Activated CD4-positive, alpha-beta T cell treated with anti-CD3 and anti-CD28 coated beads, Interleukin-2, amount 50 U/mL, for 4 hours (primary cell): Measurements from ENCODE around the gene WTIP.
A peak's percentile ranks its signal among the peaks of the same experiment; 100 is the strongest.

Experiments
- DNase-seq, 2 experiments: peaks; one replicate each; pipeline ENCODE4 v3.0.0-alpha.2; 2020

The WTIP gene

DNA sequence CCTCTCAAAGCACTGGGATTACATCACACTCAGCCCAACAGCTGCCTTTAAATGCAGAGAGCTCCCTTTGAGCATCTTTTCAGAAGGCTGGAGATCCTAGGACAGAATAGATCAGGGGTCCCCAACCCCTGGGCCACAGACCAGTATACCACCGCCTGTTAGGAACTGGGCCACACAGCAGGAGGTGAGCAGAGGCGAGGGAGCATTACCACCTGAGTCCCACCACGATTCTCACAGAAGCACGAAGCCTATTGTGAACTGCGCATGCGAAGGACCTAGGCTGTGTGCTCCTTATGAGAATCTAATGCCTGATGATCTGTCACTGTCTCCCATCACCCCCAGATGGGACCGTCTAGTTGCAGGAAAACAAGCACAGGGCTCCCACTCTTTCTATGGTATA, 2.2 kb upstream of the WTIP start:
- no peak for DNase-seq

DNA sequence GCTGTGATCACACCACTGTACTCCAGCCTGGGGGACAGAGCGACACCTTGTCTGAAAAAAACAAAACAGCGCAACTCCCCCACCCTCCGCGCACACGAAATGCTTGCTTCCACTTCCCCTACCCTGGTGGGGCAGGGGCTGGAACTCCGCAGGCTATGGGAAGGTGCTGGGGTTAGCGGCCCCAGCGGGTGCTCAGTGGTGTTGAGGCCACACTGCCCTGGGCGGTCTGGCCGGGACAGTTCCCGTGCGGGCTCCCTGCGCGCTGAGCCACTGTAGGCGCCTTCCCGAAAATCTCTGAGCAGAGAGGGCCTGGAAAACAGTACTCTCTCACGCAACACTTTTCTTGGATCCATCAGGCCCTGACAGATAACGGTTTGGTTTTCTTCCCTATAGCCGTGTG, 1.1 kb upstream of the WTIP start:
- no peak for DNase-seq

DNA sequence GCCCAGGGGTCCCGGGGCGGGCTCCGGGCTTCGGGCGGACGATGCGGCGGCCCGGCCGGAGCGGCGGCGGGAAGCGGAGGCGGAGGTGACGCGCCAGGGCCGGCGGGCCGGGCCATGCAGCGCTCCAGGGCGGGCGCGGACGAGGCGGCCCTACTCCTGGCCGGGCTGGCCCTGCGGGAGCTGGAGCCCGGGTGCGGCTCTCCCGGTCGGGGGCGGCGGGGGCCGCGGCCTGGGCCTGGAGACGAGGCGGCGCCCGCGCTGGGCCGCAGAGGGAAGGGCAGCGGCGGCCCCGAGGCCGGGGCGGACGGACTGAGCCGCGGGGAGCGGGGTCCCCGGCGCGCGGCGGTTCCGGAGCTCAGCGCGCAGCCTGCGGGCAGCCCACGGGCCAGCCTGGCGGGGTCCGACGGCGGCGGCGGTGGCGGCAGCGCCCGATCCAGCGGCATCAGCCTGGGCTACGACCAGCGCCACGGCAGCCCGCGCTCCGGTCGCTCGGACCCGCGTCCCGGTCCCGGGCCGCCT, 362 bp downstream of the WTIP start:
- no peak for DNase-seq

DNA sequence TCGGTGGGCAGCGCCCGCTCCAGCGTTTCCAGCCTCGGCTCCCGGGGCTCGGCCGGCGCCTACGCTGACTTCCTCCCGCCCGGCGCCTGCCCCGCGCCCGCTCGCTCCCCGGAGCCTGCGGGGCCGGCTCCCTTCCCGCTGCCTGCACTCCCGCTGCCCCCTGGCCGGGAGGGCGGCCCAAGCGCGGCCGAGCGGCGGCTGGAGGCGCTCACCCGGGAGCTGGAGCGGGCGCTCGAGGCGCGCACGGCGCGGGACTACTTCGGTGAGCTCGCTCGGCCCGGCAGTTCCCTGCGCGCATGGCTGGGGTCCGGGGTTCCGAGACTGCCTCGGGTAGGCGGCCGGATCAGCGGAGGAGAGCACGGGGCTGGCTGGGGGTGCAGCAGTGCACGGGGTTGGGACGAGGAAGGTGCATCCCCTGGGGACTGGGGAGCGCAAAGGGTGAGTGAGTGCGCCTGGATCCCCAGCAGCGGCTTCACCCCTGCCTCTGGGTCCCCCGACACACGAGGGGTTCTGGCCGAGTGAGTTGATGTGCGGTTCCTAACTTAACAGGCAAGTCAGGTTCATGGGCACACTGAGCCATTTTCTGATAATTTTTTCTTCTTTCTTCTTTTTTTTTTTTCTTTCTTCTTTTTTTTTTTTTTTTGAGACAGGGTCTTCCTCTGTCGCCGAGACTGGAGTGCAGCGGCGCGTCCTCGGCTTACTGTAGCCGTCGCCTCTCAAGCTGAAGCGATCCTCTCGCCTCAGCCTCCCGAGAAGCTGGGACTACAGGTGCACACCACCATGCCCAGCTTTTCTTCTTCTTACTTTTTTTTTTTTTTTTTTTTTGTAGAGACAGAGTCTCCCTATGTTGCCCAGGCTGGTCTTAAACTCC, 1.1 kb downstream of the WTIP start:
- DNase-seq: no peak

DNA sequence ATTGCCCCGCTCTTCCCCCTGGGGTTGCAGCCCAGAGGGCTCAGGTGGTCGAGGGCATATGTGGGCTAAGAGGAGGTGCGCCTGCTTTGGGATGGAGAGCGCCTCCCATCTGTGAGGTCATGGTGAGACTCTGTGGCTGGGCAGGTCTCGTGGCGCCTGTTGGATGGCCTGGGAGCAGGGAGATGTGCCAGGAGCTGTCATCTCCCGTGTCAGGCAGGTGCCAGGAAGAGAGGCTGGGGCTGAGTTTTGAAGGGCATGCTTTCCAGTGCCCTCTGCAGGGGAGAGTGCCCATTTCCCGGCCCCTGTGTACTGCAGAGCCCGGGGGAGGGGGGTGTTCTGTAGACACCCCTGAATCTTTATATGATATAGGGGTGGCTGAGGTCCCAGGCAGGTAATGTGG, 2.8 kb downstream of the WTIP start:
- DNase-seq: no peak

DNA sequence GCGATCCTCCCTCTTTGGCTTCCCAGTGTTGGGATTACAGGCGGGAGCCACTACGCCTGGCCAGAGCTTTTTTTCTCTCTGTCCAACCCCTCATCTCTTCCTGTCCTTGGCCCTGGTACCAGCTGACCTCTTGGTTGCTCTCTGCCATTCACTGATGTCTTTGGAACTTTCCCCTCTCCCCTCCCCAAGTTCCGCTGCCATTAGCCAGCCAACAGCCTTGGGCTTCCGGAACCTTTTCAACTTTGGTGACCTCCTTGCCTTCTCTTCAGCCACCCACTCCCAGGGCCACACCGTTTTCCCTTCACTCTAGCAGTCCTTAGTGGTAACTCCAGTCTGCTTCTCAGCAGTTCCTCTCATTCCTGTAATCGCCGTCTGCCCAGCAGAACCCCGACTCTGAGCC, 4.3 kb downstream of the WTIP start:
- no peak for DNase-seq

DNA sequence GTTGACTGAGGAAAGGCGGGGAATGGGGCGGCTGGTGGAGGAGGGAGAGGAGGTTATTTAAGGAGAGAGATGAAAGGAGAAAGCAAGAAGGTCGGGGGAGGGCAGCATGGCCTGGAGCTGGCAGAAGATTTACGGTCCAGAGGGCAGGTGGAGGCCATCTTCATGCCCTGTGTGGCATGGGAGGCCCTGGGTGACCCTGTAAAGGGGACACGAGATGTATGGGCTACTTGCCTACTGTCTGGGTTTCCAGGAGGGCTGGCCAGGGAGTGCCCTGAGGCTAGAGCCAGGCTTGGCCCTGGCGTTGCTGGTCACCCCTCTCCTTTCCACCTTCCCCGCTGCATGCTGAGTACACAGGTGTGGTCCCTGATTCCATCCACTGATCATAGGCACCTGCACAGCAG, 6.1 kb downstream of the WTIP start:
- DNase-seq: no peak

DNA sequence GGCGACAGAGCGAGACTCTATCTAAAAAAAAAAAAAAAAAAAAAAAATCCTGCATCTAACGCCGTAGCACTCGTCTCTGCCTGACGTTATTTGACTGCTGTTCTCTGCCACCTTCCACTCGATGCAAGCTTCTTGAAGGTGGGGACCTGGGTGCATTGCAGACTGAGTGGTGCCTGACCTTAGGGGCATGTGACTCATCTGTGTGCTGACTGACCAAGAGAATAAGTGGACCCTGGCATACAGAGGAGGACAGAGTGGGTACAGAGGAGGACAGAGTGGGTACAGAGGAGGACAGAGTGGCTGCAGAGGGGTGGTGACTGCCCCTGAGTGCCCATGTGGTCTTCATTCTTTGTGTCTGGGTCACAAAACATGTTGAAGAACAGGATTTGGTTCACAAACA, 7.6 kb downstream of the WTIP start:
- DNase-seq: no peak

DNA sequence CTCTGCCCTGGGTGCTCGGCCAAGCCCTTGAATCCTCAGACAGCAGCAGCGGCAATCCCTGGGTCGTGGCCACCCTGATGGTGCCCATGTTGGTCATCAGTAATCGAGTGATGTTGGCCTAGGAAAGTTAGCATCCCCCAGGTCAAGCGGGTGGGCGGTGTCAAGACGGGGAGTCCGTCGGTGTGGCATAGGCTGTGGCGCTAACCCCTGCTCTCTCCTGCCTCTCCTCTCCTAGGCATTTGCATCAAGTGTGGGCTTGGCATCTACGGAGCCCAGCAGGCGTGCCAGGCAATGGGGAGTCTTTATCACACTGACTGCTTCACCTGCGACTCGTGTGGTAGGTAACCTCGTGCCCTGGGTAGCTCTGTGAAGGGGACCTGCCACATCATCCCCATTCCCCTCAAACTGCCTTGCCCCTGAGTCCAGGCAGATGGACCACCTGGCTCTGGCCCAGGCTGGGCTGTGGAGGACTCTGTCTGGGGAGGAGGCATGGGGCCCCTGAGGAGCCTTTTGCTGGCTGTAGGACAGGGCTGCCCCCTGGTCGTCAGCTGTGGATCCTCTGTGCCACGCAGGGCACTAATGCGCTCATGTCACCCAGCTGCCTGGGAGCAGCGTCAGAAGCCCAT, 8.7 kb downstream of the WTIP start:
- no peak for DNase-seq

DNA sequence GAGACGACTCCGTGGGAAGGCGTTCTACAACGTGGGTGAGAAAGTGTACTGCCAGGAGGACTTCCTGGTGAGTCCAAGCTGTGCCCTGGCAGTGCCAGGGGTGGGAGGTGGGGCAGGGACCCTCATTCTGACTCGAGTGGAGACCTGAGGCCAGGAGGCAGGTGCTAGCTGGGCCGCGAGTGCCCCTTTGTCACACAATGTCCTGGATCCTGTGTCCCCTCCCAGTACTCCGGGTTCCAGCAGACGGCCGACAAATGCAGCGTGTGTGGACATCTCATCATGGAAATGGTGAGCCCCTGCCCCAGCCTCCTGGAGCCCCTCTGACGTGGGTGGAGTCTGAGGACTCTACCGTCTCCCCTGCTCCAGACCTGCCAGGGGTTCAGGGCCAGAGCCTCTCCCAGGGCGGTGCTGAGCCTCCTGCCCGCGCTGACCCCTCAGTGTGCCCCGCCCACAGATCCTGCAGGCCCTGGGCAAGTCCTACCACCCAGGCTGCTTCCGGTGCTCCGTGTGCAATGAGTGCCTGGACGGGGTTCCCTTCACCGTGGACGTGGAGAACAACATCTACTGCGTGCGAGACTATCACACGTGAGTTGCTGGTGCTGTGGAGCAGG, 11.6 kb downstream of the WTIP start:
- DNase-seq: no peak

DNA sequence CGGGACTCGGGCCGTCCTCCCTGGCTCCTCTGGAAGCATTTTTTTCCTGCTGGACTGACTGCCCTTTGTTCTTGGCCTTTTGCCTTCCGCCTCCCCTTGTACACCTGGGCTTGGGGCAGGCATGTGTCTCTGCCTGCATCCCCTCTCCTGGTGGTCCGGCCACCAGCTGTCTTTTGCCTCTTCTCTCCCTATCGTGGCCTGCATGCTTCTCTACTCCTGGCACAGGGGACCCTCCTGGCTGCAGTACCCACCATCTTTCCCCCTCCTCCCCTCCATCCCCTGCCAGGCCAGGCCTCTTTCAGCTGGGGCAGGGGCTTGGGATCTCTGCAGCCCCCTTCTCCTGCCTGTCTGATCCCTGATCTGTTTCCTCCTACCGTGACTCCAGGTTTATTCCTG, 12.1 kb downstream of the WTIP start:
- DNase-seq: no peak

DNA sequence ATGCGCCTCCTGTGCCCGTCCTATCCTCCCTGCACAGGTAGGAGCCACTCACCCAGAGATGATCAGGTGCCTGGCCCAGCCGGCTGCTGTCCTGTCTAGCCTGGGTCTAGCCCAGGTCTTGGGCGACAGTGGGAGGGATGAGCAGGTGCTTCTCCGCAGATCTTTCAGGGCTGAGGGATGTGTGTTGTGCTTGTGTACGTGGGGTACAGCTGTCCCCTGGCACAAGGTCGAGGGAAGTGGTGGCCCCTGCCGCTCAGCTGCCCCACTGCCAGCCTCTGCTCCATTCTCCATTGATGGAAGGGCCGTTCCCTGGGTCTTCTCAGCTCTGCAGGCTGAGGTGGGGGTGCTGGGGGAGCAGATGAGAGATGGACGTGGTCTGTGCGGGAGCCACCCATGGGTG, 13.0 kb downstream of the WTIP start:
- no peak for DNase-seq

DNA sequence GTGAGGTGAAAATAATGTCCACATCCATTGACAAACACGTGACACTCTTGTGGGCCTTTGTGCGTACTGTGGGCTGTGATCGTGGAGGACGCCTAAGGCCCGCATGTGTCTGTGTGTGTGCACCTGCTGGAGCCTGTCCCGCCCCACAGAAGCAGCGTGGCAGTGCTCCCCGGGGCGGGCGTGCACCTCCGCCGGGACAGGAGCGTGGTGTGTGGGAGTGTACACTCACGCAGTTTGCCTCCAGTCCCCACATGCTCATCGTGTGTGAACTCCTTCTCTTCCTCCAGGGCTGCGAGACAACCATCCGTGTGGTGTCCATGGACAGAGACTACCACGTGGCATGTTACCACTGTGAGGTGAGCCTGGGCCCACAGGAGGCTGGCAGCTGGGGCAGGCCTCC, 13.9 kb downstream of the WTIP start:
- DNase-seq: no peak

DNA sequence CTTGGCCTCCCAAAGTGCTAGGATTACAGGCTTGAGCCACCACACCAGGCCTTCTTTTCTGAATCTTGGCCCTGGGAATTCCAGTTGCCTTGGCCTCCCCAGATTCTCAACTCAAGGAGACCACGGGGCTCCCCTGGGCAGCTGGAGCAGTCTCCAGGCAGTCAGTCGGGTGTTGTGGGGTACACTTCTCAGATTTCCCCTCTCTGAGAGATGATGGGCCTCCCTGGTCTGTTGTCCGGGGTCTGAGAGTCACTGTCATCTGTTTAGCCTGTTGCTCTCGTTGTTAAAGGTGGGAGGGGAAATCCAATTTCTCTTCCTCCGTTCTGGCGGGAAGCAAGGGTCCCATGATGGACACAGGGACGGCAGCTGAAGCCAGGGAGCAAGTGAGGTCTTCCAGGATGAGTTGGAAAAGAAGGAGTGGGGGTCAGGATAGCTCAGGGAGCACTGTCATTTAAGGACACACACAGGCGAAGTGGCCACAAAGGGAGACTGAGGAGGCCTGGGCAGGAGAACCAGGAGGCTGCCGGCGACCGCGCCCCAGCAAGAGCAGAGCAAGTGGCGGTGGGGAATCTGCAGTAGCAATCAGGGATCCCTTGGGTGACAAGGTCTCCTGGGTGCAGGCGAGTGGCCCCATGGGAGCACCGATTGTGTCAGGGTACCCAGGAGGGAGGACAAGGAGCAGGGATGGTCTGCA, 15.7 kb downstream of the WTIP start:
- DNase-seq: no peak

DNA sequence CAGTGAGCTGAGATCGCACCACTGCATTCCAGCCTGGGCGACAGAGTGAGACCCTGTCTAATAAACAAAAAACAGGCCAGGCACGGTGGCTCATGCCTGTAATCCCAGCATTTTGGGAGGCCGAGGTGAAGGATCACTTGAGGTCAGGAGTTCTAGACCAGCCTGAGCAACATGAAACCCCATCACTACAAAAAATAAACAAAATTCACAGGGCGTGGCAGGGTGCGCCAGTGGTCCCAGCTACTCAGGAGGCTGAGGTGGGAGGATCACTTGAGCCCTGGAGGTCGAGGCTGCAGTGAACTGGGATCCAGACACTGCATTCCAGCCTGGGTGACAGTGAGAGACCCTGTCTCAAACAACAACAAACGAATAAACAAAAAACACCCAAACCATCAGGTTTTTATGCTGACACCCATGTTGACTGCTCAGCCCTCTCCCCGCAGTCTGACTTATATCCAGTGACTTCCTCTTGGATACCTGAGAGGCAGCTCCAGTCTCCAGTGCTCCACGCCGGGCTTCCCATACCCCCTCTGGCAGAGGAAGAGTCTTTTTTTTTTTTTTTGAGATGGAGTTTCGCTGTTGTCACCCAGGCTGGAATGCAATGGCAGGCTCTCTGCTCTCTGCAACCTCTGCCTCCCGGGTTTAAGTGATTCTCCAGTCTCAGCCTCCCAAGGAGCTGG, 17.7 kb downstream of the WTIP start:
- DNase-seq: no peak

DNA sequence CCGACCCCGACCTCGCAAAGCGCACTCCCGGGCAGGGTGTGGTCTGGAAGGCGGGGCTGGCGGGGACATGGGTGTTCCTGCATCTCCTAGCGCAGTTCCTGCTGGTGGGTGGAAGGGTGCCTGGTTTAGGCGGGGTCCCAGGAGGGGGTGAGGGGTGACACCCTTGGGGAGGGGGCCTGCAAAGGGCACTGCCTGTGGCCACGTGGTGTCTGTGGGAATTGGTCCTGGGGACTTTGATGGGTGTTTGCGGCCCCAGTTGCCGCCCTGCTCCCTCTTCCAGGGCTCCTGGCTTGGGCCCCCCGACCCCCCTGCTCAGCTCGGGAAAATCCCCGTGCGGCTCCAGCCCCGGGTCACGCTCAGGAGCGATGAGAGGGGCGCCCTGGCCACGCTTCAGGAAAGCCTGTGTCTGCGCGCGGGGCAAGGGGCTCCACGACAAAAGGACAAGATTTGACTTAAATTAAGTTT, 19.1 kb downstream of the WTIP start:
- DNase-seq: no peak

DNA sequence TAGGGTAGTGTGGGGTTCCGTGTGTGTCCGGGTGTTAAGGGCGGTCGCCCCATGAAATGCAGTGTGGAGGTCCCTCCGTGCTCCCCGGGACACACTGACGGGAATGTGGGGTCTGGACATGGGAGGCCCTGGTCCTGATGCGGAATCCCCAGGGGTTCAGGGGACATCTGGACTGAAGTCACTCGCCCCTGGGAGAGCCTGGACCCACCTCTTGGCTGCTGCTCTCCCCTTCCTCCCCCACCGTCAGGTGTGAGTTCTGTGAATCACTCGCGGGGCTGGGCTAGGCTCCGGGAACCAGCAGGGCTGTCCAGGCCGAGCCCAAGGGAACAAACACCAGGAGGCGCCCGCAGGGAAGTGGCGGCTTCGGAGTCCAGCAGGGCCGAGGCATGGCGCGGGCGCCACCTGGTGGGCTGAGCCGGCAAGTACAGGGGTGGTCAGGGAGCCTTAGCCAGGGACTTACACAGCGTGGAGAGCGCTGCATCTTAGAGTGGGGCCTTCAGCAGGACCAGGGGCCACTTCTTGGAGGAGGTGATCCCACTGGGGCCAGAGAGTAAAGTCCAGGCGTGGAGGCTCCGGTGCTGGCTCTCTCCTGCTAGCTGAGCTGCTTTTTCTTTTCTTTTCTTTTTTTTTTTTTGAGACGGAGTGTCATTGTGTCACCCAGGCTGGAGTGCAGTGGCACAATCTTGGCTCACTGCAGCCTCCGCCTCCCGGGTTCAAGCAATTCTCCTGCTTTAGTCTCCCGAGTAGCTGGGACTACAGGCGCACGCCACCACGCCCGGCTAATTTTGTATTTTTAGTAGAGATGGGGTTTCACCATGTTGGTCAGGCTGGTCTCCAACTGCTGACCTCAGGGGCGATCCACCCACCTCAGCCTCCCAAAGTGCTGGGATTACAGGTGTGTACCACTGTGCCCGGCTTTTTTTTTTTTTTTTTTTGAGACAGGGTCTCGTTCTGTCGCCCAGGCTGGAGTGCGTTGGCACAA, 20.1 kb downstream of the WTIP start:
- peak; percentile 76 to 79 for DNase-seq

DNA sequence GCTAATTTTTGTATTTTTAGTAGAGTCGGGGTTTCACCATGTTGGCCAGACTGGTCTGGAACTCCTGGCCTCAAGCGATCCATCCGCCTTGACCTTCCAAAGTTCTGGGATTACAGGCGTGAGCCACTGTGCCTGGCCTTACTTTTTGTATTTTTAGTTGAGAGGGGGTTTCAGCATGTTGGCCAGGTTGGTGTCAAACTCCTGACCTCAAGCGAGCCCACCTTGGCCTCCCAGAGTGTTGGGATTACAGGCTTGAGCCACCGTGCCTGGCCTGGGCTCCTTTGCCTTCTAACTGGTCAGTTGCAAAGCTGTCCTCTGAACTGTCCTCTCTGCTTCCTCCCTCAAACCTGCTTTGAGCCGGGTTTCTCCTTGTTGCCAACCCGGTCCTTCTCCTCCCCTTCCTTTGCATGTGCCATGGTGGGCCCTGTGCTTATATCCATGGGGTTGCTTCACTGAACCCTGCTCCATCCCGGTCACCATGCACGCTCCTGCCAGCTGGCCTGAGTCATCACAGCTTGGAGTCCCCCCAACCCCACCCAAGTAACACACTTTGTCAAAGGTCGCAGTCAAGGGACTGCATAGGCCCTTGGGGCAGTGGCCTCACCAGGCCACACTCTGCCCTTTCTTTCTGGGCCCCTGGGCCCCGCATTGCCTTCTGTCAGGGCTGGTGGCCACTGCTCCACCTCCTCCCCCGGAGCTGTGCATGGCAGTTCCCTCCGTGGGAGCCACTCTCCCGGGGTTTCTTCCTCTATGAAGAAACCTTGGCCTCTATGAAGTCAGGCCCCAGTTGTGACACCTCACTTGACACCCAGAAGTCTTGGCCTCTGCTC, 21.2 kb downstream of the WTIP start:
- DNase-seq: no peak

DNA sequence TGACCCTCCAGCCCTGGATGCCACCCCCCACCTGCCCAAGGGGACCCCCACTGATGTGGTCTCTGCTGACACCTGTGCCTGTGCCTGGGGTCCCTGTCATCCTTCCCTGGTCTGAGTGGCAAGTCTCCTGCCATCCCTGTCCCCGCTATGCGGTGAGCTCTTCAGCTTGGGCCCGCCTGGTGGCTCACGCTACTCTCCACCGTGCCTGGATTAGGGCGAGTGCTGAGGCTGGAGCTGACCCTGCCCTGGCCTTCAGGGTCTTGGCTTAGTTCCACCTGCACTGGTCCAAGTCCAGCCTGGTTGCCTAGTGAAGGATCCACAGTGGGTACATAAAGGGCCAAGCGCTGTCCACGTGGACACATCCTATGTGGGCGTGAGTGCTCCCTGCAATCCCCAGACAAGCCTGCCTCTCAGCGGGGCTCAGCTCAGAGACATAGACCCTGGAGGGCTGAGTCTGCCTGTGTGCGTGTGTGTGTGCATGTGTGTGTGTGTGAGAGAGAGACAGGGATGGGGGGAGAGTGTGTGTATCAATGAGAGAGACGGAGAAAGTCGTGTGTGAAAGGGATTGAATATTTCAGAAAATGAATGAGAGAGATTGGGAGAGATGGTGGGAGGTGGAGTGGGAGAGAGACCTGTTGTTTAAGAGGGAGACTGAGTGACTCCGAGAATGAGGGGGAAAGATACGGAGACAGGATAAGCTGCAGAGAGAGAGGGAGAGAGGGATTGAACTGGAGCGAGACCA, 22.1 kb downstream of the WTIP start:
- DNase-seq: no peak
